Measurements from ENCODE around the gene SEMA3D. TPM values are rescaled to one million over a fixed set of nuclear protein-coding genes. Genes with fewer than 3 reads are reported as not detected.

The SEMA3D gene
- total RNA-seq, 3 donors from 2014 or later: 3.5 to 7.5 (median 7.0) TPM

GRCh38 chr7:85074016-85074415 lies 112.8 kb downstream of the SEMA3D start:
- Histone ChIP-seq H3K9me3 (no peaks in the 10 kb centered on the region), H3K4me1 (no peaks in the 10 kb centered on the region), H3K36me3 (no peaks in the 10 kb centered on the region), H3K4me3 (no peak overlapping the region), H3K27ac (no peak overlapping the region), H3K27me3 (no peaks in the 10 kb centered on the region)
- intact Hi-C loops (cut with DNase I; ENCODE audit: low total_unique reads): no loop called here
- TF ChIP-seq POLR2AphosphoS5 (IDR thresholded peaks at IDR 0.05) (no peak), CTCF (IDR thresholded peaks at IDR 0.05) (no peak), POLR2A (IDR thresholded peaks at IDR 0.05) (no peak)
- no peak for DNase-seq (ENCODE audit: low spot score in 2 of 2)

GRCh38 chr7:85070967-85071628 lies 115.8 kb downstream of the SEMA3D start:
- H3K27ac ChIP-seq: no peak overlapping the region
- H3K9me3 ChIP-seq: no peaks in the 10 kb centered on the region
- H3K4me3 ChIP-seq: no peak overlapping the region
- H3K4me1 ChIP-seq: no peaks in the 10 kb centered on the region
- no peak for DNase-seq (ENCODE audit: low spot score in 2 of 2)
- no peaks in the 10 kb centered on the region for H3K36me3 ChIP-seq
- TF ChIP-seq POLR2A (IDR thresholded peaks at IDR 0.05) (no peak), POLR2AphosphoS5 (IDR thresholded peaks at IDR 0.05) (no peak), CTCF (IDR thresholded peaks at IDR 0.05) (no peak)
- intact Hi-C loops (cut with DNase I; ENCODE audit: low total_unique reads): no loop called here
- no peaks in the 10 kb centered on the region for H3K27me3 ChIP-seq

GRCh38 chr7:85068799-85069198 lies 118.1 kb downstream of the SEMA3D start:
- Histone ChIP-seq H3K9me3 (no peaks in the 10 kb centered on the region), H3K4me1 (no peaks in the 10 kb centered on the region), H3K36me3 (no peaks in the 10 kb centered on the region), H3K27me3 (no peaks in the 10 kb centered on the region), H3K27ac (no peak overlapping the region), H3K4me3 (no peak overlapping the region)
- TF ChIP-seq POLR2A (IDR thresholded peaks at IDR 0.05) (no peak), CTCF (IDR thresholded peaks at IDR 0.05) (no peak), POLR2AphosphoS5 (IDR thresholded peaks at IDR 0.05) (no peak)
- DNase-seq (ENCODE audit: low spot score in 2 of 2): no peak
- intact Hi-C loops (cut with DNase I; ENCODE audit: low total_unique reads): no loop called here

- H3K9me3 ChIP-seq: no peaks in the 10 kb centered on the region
- H3K36me3 ChIP-seq: no peaks in the 10 kb centered on the region
- H3K4me3 ChIP-seq: no peak overlapping the region
- DNase-seq (ENCODE audit: low spot score in 2 of 2): no peak
- no peaks in the 10 kb centered on the region for H3K27me3 ChIP-seq
- TF ChIP-seq POLR2A (IDR thresholded peaks at IDR 0.05) (no peak), CTCF (IDR thresholded peaks at IDR 0.05) (no peak), POLR2AphosphoS5 (IDR thresholded peaks at IDR 0.05) (no peak)
- intact Hi-C loops (cut with DNase I; ENCODE audit: low total_unique reads): no loop called here
- no peak overlapping the region for H3K27ac ChIP-seq
- H3K4me1 ChIP-seq: no peaks in the 10 kb centered on the region
These were observed 119.5 kb downstream of the SEMA3D start for GRCh38 chr7:85067371-85067770.

- Histone ChIP-seq H3K4me3 (no peak overlapping the region), H3K27ac (no peak overlapping the region), H3K4me1 (no peaks in the 10 kb centered on the region), H3K27me3 (no peaks in the 10 kb centered on the region), H3K36me3 (no peaks in the 10 kb centered on the region), H3K9me3 (no peaks in the 10 kb centered on the region)
- DNase-seq (ENCODE audit: low spot score in 2 of 2): no peak
- TF ChIP-seq POLR2A (IDR thresholded peaks at IDR 0.05) (no peak), CTCF (IDR thresholded peaks at IDR 0.05) (no peak), POLR2AphosphoS5 (IDR thresholded peaks at IDR 0.05) (no peak)
- intact Hi-C loops (cut with DNase I; ENCODE audit: low total_unique reads): no loop called here
These were observed 120.9 kb downstream of the SEMA3D start for GRCh38 chr7:85065888-85066485.

Data from breast epithelium (tissue), 4 donors.